NCI-H2107 (cell line): ENCODE data around the gene P3H3.

ENCODE experiments used
- DNase-seq: peaks from one replicate; lab custom pipeline; 2025; lab: John Stamatoyannopoulos, UW

The P3H3 gene

DNA sequence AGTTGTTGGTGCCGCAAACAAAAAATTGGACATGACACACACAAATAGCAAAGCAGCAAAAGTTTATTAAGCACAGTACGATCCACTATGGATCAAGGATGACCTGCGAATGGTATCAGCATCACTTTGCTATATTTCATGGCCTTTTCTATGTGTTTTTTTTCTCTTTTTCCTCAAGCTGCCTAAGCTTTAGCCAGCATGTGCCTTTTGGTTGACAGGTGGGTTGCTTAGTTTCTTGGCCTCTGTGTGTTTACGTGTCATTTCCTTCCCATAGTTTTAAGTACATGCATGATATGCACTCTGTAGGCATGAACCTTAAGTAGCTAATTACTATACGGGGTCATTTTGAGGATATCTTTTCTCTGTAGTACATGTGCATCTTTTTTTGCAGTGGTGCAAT lies 29.1 kb upstream of the P3H3 start:
- DNase-seq, result no peak

DNA sequence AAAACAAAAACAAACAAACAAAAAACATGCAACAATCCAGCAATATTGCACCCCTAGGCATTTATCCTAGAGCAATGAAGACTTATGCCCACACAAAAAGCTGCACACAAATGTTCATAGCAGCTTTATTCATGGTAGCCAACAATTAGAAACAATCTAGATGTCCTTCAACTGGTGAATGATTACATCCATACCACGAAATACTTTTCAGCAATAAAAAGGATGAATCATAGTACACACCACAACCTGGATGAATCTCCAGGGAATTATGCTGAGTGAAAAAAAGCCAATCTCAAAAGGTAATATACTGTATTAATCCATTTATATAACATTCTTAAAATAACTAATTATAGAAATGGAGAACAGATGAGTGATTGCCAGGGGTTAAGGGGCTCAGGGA lies 21.0 kb upstream of the P3H3 start:
- DNase-seq, result no peak

DNA sequence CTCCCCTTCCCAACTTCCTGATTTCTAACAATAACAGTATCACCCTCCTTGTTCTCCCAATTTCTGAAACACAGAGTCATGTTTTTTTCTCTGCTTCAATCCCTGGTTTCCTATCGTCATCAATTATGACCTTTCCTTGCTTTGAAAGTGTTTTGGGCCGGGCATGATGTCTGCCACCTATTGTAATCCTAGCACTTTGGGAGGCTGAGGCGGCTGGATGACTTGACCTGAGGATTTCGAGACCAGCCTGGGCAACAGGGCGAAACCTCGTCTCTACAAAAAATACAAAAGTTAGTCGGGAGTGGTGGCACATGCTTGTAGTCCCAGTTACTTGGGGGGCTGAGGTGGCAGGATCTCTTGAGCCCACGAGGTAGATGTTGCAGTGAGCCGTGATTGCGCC lies 19.2 kb upstream of the P3H3 start:
- DNase-seq, result no peak

DNA sequence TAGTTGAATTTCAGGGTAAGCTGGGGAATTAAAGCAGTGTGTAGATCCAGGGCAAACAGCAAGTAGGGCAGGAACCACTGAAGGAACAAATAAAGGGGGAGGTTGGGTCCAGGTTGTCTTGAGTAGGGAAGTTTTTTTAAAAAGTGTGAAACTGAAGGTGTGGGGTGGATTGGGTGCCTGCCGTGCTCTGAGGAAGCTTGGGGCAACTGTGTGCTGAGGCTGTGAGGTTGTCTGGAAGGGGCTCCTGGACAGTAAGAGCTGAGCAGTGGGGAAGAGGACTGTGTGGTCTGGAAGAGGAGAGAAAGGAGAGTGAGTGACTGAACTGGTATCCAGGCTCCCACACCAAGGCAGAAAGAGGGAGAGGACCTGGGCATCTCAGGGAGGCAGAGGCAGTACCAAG lies 17.4 kb upstream of the P3H3 start:
- no peak for DNase-seq

DNA sequence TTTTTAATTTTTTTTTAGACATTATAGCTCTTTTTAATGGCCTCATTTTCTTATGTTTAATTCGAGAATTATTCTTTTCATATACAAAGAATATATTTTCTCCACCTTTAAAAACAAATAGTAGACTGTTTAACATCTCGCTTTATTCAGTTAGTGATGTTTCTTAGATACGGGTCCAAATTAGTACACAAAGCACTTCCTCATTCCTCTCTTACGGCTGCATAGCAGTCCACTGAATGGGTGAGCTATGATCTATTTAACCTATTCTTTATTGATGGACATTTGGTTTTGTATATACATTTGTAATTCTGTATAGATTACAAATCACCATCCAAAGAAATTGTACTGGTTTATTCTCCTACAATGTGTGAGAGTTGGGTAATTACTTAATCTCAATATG lies 14.8 kb upstream of the P3H3 start:
- DNase-seq, result no peak

DNA sequence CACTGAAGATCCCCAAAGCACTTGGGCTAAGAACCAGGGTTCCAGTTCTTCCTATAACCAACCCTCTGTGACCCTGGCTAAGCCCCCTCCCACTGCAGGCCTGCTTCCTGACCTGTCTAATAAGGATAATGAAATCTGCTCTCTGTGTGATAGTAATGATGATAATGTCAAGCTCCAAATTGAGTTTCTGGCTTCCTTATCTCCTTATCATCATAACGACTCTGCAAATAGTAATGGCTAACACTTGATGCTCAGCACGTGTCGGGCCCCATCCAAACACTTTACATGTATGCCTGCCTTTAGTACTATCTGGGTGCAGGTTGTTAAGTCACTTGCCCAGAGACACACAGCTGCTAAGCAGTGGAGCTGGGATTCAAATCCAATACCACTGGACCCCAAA lies 11.6 kb upstream of the P3H3 start:
- no peak for DNase-seq

DNA sequence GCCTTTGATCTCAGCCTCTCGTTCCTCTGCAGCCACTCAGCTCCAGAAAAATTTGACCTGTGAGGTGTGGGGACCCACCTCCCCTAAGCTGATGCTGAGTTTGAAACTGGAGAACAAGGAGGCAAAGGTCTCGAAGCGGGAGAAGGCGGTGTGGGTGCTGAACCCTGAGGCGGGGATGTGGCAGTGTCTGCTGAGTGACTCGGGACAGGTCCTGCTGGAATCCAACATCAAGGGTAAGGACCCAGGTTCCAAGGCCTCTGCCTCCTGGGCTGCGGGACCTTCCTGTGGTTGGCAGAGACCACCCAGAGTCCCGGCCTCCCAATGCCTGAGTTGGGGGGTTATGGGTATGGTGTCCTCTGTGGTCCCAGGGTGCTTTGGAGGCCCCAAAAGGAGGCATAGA lies 11.1 kb upstream of the P3H3 start:
- DNase-seq, result no peak

DNA sequence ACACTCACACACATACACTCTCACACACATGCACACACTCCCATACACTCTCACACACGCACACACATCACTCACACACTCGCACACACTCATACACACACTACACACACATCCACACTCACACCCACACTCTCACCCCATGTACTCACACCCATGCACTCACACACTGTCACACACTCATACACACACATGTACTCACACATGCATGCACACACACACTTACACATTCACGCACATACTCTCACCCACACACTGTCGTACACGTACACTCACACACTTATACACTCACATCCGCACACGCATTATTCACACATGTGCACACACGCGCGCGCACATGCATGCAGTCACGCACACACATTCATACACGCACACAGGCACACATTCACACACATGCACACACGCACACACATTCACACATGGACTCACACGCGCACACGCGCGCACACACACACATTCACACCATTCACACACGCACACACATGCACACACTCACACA lies 10.5 kb upstream of the P3H3 start:
- DNase-seq, result no peak

DNA sequence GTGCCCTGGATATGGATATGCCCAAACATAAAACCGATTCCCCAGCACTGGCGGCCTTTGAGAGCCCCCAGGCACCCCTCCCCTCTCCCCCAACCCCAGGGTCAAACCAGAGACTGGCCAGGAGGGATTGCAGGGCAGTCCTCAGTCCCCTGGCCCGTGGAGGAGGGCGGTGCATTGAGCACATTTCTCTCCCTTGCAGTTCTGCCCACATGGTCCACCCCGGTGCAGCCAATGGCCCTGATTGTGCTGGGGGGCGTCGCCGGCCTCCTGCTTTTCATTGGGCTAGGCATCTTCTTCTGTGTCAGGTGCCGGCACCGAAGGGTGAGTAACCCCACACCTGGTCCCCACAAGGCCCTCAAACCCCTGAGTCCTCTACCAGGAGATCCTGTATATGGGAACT lies 10.0 kb upstream of the P3H3 start:
- no peak for DNase-seq

DNA sequence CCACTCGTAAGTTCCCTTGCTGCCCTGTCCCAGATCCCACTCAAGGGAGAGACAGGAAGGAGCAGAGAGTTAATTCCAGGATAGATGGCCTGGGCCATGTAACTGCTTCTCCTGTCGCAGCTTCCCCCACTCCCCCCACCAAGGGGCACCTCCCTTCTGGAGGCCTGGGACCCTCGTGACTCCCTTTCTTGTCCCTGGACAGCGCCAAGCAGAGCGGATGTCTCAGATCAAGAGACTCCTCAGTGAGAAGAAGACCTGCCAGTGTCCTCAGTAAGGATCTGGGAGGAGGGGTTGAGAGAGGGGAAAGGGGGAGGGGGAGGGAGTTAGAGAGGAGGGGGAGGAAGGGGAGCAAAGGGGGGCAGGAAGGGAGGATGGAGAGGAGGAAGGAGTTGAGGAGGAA lies 9.6 kb upstream of the P3H3 start:
- DNase-seq, result no peak

DNA sequence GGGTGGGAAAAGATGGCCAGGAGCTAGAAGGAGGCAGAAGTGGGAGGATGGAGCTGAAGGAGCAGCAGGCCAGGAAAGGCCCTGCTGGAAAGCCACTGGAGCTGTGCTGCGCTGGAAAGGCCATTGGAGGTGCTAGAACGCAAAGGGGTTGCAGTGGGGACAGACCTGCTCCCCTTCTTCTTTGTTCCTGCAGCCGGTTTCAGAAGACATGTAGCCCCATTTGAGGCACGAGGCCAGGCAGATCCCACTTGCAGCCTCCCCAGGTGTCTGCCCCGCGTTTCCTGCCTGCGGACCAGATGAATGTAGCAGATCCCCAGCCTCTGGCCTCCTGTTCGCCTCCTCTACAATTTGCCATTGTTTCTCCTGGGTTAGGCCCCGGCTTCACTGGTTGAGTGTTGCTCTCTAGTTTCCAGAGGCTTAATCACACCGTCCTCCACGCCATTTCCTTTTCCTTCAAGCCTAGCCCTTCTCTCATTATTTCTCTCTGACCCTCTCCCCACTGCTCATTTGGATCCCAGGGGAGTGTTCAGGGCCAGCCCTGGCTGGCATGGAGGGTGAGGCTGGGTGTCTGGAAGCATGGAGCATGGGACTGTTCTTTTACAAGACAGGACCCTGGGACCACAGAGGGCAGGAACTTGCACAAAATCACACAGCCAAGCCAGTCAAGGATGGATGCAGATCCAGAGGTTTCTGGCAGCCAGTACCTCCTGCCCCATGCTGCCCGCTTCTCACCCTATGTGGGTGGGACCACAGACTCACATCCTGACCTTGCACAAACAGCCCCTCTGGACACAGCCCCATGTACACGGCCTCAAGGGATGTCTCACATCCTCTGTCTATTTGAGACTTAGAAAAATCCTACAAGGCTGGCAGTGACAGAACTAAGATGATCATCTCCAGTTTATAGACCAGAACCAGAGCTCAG lies 8.8 kb upstream of the P3H3 start:
- DNase-seq, result no peak

DNA sequence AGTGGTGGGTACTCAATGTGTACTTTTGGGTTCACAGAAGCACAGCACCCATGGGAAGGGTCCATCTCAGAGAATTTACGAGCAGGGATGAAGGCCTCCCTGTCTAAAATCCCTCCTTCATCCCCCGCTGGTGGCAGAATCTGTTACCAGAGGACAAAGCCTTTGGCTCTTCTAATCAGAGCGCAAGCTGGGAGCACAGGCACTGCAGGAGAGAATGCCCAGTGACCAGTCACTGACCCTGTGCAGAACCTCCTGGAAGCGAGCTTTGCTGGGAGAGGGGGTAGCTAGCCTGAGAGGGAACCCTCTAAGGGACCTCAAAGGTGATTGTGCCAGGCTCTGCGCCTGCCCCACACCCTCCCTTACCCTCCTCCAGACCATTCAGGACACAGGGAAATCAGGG lies 8.0 kb upstream of the P3H3 start:
- DNase-seq, result no peak

DNA sequence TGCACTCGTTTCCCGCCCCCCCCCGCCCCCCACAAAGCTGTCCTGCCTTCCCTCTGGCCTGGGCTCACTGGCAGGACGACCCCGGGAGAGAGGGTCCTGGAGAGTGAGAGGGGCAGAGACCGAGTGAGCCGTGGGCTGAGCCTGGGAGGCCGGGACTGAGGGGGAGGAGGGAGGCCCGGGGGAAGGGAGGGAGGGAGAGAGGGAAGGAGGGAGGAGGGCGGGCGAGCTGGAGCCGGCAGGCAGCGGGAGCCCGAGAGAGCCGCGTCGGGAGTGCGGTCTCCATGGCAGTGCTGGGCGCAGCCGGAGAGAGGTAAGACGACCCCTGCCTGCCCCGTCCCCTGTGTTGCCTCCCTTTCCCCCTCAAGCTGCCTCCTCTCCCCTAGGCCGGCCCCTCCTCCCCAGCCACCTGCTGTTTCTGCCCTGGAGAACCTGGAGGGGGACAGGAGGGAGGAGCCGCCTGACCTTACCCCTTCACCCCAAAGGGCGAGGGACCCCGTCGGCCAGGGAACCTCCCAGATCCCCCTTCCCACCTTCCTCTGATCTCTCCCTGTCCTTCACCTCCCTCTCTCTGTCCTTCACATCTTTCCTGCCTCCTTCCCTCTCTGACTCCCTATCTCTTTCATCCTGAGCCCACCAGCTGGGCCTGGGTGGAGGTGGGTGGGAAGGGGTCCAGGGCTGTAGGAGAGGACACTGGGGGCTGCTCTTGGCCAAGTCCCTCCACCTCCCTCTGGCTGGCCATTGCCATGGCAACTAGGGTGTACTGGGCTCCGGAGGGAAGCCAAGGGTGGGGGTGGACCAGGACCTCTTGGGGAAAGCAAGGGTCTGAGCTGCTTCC lies 6.4 kb upstream of the P3H3 start, which contains the start of gene GPR162:
Gene GPR162 (plus strand): TSS at position 231 of the 835 bp plus-strand sequence. CDS start 2,078 bp downstream, outside the sequence.
- peak; percentile 56 for DNase-seq

DNA sequence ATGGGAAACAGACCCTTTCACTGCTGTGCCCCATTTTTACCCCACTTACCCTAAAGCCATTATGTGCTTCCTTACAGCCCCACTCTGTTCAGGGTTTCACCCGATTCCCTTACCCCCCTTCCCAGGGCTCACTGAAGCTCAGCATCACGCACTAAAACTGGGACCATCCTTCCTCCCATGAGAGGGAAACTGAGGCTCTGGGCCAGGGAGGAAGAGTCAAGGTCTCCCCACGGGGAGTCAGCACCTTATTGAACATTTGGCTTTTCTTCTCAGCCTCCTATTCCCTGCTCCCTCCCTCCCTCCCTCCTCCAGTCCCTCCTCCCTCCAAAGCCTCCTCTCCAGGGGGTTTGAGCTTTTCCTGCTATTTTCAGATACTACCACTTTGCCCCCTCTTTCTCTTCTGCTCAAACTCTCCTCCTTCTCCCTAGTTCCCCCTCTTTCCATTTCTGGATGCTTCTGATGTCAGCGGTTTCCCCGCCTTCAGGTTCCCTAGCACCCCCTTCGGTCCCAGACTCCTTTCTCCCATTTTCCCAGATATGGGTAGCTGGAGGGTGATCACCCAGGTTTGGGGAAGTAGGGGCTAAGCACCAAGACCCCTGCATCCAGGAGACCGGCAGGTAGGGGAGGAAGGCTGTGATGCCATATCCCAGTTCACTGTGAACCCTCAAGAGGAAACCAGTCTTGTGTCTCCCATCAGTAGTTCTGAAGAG lies 5.6 kb upstream of the P3H3 start:
- no peak for DNase-seq

DNA sequence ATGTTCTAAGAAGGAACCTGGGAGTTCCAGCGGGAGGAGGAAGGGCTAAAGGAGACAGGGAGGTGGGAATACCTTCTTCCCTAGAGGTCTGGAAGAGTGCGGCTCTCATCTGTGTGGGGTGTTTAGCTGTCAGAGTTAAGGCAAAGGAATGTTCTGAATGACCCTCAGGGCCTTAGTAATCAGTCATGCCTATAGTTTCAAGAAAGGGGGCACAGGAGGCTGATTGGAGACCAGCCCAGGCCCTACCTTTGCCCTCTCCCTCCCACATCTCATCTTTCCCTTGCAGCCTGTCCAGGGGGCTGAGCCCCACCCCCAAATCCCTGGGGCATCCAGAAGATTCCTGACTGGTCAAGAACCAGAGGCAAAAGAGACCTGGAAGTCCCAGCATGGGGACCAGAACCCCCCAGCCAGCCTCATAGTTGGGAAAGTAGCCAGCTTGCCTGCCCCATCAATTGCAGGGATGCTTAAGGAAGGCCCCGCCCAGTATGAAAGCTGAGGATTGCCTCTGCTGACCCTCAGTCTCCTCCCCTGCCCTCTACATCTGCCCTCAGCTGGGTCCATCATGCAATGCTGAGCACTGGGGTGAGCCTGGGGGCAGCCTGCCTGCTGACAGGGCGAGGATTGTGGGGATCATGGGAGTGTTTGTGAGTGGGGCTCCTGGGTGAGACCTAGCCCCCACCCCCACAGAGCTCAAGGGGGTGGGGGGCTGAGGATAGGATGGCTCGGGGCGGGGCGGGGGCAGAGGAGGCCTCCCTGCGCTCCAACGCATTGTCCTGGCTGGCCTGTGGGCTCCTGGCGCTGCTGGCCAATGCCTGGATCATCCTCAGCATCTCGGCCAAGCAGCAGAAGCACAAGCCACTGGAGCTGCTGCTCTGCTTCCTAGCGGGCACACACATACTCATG lies 4.8 kb upstream of the P3H3 start:
- DNase-seq, result no peak

DNA sequence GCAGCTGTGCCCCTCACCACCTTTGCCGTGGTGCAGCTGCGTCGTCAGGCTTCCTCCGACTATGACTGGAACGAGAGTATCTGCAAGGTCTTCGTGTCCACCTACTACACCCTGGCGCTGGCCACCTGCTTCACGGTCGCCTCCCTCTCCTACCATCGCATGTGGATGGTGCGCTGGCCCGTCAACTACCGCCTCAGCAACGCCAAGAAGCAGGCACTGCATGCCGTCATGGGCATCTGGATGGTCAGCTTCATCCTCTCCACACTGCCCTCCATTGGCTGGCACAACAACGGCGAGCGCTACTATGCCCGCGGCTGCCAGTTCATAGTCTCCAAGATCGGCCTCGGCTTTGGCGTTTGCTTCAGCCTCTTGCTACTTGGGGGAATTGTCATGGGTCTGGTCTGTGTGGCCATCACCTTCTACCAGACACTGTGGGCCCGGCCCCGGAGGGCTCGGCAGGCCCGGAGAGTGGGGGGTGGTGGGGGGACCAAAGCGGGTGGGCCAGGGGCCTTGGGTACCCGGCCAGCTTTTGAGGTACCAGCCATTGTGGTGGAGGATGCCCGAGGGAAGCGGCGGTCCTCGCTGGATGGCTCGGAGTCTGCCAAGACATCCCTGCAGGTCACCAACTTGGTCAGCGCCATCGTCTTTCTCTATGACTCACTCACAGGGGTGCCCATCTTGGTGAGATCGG lies 4.0 kb upstream of the P3H3 start:
- no peak for DNase-seq

DNA sequence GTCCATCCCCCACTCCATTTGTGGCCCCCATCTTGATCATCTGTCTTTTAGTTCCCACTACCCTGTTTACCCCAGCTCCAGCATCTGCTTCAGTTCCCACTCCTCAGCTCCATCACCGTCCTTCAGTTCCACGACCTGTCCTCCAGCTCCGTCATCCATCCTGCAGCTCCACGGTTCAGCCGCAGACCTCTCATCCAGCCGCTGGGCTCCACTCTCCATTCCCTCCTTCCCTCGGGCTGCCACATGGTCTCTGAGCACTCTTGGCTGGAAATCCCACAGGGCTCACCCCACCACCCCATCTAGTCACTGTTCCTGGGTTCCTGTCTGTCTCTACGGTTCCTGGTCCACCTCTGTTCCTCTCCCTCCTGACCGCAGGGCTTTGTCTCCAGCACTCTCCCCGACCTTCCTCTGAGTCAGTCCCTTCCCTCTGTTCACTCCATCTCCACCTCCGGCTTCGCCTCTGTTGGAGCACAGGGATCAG lies 3.3 kb upstream of the P3H3 start:
- DNase-seq, result no peak

DNA sequence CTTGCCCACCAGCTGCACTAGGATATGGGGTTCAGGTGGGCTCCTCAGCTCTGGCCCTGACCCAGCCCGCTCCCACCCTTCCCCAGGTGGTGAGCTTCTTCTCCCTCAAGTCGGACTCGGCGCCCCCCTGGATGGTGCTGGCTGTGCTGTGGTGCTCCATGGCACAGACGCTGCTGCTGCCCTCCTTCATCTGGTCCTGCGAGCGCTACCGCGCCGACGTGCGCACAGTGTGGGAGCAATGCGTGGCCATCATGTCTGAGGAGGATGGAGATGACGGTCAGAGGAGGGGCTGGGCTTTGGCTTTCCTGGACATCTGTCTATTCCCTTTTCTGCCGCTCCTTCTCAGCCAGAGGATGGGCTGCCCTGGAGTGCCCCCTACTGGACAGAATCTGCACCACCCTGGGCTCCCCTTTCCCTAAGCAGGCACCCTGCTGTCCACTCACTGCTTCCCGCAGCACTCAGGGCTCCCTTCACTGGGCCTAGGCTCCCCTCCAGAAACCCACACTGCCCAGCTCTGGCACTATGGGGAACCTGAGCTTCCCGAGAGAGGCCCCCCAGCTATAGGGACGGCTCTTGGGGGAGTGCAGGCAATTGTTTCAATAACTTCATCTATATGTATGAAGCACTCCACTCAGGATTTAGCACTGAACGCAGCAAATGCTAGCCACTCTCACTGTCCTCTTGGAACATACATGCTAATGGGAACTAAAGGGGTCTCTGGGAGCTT lies 2.6 kb upstream of the P3H3 start:
- DNase-seq, result peak; percentile 64

DNA sequence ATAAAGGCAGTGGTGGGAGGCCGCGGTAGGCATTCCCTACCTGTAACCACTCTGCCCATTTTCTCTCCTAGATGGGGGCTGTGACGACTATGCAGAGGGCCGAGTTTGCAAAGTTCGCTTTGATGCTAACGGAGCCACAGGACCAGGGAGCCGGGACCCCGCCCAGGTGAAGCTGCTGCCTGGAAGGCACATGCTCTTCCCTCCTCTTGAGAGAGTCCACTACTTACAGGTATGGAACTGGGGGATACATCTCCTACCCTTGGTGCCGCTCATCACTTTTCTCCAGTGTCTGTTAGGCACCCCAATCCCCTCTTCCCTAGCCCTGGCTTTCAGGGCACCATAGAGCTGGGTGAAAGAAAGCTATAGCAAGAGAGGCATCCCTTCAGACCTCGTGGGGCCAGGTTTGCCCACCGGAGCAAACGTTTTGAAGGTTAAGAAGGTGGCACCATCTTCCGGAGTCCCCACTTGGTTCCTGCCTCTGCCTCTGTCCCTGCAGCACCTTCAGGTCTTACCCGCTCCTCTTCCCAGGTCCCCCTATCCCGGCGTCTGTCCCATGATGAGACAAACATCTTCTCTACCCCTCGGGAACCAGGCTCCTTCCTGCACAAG lies 2.0 kb upstream of the P3H3 start:
- no peak for DNase-seq
